Tibial nerve (tissue), 4 donors: ENCODE measurements around the gene SV2B. TPM values are rescaled to one million over a fixed set of nuclear protein-coding genes. Genes with fewer than 3 reads are reported as not detected.

Experiments
- DNase-seq, 2 donors: peaks; one replicate each; pipeline ENCODE4 v3.0.0-alpha.2; 2019; ENCODE audit warnings: low spot score in 2 of 2
- H3K27ac ChIP-seq, 4 donors: fragments of 200-600 bp; sonication (generic) in 3 of 4; one replicate each; pipeline ENCODE4 v1.5.1; 2017 to 2019; ENCODE audit warnings: mild to moderate bottlenecking in 1 of 4
- H3K27me3 ChIP-seq, 2 donors: fragments of 200-600 bp; sonication (generic) in 1 of 2; one replicate each; pipeline versions ENCODE4 v1.5.1 to v1.6.0; 2017 to 2019
- H3K36me3 ChIP-seq, 3 donors: fragments of 200-600 bp; sonication (generic); one replicate each; pipeline ENCODE4 v1.5.1; 2018 to 2019
- H3K4me1 ChIP-seq, 4 donors: fragments of 200-600 bp; sonication (generic) in 3 of 4; one replicate each; pipeline ENCODE4 v1.5.1; 2017 to 2019
- H3K4me3 ChIP-seq, 4 donors: fragments of 200-600 bp; sonication (generic) in 3 of 4; one replicate each; pipeline ENCODE4 v1.5.1; 2017 to 2019; ENCODE audit warnings: mild to moderate bottlenecking in 1 of 4, moderate library complexity in 1 of 4
- H3K9me3 ChIP-seq, 4 donors: fragments of 200-600 bp; sonication (generic) in 3 of 4; one replicate each; pipeline ENCODE4 v1.5.1; 2017 to 2019
- EP300 ChIP-seq, 2 donors: sonication (generic); formaldehyde crosslinking; IDR thresholded peaks; one replicate each; pipeline ENCODE4 v1.6.1; 2017; ENCODE audit warnings: antibody characterized with exemption in 2 of 2, mild to moderate bottlenecking in 1 of 2
- POLR2A ChIP-seq, 2 donors: fragments of 450-650 bp; IDR thresholded peaks; one replicate each; pipeline ENCODE4 v1.6.1; 2017; ENCODE audit warnings: antibody characterized with exemption in 2 of 2, mild to moderate bottlenecking in 2 of 2, moderate library complexity in 2 of 2
- WGBS, 2 donors: methylation state at CpG; one replicate each; pipeline ENCODE4 v1.1.5; 2018; 5-methylcytosine and 5-hydroxymethylcytosine counted together
- total RNA-seq, 4 donors: library from RNA; depleted of rRNA; stranded (reverse); fragments of >200 nt; gene quantifications; one replicate each; pipeline ENCODE4 v1.1.0, GENCODE V29; 2016
- TF ChIP-seq, protein P1 (sequence below), 5 experiments: fragments of 200-600 bp in 3 of 5; fragments of 450-650 bp in 2 of 5; sonication (generic) in 3 of 5; IDR thresholded peaks; one replicate each; pipeline ENCODE4 v1.5.1; 2016 to 2019; ENCODE audit warnings: antibody characterized with exemption in 5 of 5, mild to moderate bottlenecking in 3 of 5, moderate library complexity in 2 of 5

SV2B gene
- total RNA-seq, 4 donors from 2014 or later = 8.3 to 20.5 (median 17.1) TPM

DNA sequence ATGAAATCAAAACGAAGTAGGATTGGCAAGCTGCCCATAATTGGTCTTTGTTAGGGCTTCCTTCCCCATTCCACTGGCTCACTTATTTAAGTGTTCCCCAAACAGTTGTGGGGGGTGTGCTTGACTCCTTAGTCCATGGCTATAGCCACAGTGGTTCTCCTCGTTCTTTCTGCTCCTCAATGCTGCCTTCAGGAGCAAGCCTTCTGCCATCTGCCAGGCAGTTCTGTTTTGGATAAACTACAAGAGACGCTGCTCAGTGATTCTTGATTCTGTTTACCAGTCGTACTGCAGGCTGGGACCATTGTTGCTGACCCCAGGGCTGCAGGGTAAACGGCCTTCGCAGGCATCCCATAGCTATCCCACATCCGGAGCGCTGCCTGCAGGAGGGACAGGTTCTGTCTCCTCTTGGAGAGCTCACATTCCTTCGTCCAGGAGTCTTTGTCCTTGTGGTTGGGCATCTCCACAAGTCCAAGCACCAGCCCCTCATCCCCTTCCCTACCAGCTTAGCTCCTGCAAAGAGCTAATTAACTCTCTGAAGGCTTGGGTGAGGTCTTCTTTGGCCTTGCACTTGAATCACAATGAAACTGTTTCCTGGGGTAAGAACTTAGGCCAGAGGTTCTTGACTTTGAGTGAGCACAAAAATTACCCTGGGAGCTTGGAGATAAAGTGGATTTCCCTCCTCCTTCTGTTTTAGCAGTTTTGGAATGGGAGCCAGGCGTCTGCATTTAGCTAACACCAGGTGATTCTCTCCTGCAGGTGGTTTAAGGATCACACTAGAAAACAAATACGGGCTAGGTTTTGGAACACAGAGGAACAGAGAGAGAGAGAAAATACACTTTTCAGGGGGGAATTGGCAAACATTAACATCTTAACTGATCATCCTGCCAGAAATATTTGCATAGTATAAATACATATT is 114.9 kb downstream of the SV2B start:
- no peak for DNase-seq
- Histone ChIP-seq H3K36me3 (no peaks in the 10 kb centered on the region), H3K27me3 (no peaks in the 10 kb centered on the region), H3K27ac (no peak overlapping the region), H3K4me3 (no peak overlapping the region), H3K4me1 (peaks cover 0 to 7% (median 0%) of the 10 kb centered on the region in 4 donors), H3K9me3 (peaks cover 0 to 4% (median 0%) of the 10 kb centered on the region in 4 donors)
- 64 to 72% methylated on average over 11 of the region's 11 CpGs for WGBS, 2 donors
- no peak for TF ChIP-seq EP300 (IDR thresholded peaks at IDR 0.05)
- TF ChIP-seq, protein P1, sequence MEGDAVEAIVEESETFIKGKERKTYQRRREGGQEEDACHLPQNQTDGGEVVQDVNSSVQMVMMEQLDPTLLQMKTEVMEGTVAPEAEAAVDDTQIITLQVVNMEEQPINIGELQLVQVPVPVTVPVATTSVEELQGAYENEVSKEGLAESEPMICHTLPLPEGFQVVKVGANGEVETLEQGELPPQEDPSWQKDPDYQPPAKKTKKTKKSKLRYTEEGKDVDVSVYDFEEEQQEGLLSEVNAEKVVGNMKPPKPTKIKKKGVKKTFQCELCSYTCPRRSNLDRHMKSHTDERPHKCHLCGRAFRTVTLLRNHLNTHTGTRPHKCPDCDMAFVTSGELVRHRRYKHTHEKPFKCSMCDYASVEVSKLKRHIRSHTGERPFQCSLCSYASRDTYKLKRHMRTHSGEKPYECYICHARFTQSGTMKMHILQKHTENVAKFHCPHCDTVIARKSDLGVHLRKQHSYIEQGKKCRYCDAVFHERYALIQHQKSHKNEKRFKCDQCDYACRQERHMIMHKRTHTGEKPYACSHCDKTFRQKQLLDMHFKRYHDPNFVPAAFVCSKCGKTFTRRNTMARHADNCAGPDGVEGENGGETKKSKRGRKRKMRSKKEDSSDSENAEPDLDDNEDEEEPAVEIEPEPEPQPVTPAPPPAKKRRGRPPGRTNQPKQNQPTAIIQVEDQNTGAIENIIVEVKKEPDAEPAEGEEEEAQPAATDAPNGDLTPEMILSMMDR (IDR thresholded peaks at IDR 0.05) = no peak
- TF ChIP-seq POLR2A (IDR thresholded peaks at IDR 0.05) = no peak

DNA sequence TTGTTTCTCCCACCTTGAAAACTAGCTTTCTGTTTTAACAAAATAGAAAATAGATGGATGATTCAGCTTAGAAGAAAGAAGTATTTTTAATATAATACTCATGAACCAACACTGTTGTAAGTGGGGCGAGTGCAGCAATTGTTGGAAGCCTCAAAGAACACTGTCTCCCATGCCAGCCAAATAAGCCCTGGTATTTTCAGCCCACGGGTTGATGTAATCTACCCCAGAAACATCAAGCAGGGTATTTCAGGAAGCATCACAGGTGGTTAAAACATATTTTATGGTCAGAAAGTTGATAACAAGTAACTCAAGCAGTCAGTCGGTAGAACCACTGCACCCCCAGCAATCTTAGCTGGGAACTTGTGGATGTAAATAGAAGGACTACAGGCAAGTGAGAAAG is 115.9 kb downstream of the SV2B start:
- no peak overlapping the region for H3K27ac ChIP-seq
- no peaks in the 10 kb centered on the region for H3K27me3 ChIP-seq
- H3K9me3 ChIP-seq = peaks cover 0 to 4% (median 0%) of the 10 kb centered on the region in 4 donors
- H3K4me1 ChIP-seq = peaks cover 0 to 7% (median 0%) of the 10 kb centered on the region in 4 donors
- H3K4me3 ChIP-seq = no peak overlapping the region
- H3K36me3 ChIP-seq = no peaks in the 10 kb centered on the region
- WGBS, 2 donors = 63 to 70% methylated on average over 3 of the region's 3 CpGs
- TF ChIP-seq, protein P1 (IDR thresholded peaks at IDR 0.05) = no peak
- TF ChIP-seq EP300 (IDR thresholded peaks at IDR 0.05) = no peak
- no peak for TF ChIP-seq POLR2A (IDR thresholded peaks at IDR 0.05)
- no peak for DNase-seq

DNA sequence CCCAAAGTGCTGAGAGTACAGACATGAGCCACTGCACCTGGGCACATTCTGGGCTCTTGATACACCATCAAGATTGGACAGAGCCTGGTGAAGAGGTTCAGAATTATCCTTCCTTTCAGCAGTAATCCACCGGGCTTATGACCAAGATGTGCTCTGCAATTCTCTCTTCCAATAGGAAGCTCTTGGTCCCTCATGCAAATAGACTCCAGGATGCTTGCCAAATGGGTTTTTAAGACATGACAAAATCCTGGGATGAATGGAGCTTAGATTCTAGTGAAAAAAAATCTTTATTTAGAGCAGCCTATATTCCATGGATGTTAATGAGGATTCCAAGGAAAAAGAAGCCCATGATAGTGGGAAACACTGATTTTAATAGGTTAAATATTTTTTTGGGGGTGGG is 119.1 kb downstream of the SV2B start:
- no peaks in the 10 kb centered on the region for H3K36me3 ChIP-seq
- H3K27me3 ChIP-seq = no peaks in the 10 kb centered on the region
- H3K27ac ChIP-seq = no peak overlapping the region
- no peak overlapping the region for H3K4me3 ChIP-seq
- 36 to 47% methylated on average over 1 of the region's 1 CpG for WGBS, 2 donors
- TF ChIP-seq POLR2A (IDR thresholded peaks at IDR 0.05) (no peak), EP300 (IDR thresholded peaks at IDR 0.05) (no peak)
- TF ChIP-seq, protein P1 (IDR thresholded peaks at IDR 0.05) = no peak
- no peak for DNase-seq
- peaks cover 0 to 7% (median 0%) of the 10 kb centered on the region in 4 donors for H3K4me1 ChIP-seq
- no peaks in the 10 kb centered on the region for H3K9me3 ChIP-seq

DNA sequence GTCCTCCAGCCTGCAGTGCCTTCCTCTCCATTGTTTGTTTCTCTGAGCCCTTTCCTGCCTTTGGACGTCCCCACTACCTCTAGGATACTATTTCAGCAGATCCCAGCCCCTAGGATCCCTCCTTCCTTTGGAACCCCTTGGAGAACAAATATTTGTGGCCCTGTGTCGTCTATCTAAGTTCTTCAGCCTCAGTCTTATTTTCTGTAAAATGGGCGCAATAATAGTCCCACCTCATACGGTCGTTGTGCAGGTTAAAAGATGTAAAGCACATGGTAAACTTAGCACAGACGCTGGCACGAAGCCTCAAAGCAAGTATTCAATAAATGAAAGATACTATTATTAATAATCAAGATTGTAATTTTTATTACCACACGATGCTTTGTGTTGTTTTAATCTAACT is 122.0 kb downstream of the SV2B start:
- WGBS, 2 donors = 87 to 89% methylated on average over 8 of the region's 8 CpGs
- DNase-seq = no peak
- no peaks in the 10 kb centered on the region for H3K9me3 ChIP-seq
- no peak overlapping the region for H3K27ac ChIP-seq
- H3K27me3 ChIP-seq = no peaks in the 10 kb centered on the region
- TF ChIP-seq EP300 (IDR thresholded peaks at IDR 0.05) (no peak), POLR2A (IDR thresholded peaks at IDR 0.05) (no peak)
- TF ChIP-seq, protein P1 (IDR thresholded peaks at IDR 0.05) = no peak
- no peaks in the 10 kb centered on the region for H3K4me1 ChIP-seq
- no peak overlapping the region for H3K4me3 ChIP-seq
- H3K36me3 ChIP-seq = no peaks in the 10 kb centered on the region

DNA sequence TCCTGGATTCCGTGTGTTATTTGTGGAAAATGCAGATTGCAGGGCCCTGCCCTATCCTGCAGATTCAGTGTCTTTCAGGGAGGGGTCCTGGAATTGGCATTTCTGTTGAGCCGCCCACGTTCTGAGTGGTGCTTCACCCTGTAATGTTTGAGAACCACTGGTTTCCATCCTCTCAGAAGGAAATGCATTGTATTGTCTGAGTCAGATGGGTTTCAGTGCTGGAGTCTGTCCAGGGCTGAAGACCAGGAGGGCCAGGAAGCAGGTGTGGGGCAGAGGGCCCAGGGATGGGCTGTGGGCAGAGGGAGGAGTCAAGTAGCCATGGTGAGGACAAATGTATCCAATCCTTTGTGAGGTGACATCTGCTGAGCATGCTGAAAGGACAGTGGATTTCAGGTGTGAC is 123.8 kb downstream of the SV2B start:
- H3K27me3 ChIP-seq = no peaks in the 10 kb centered on the region
- H3K27ac ChIP-seq = no peak overlapping the region
- H3K4me1 ChIP-seq = no peaks in the 10 kb centered on the region
- no peak for DNase-seq
- 71 to 76% methylated on average over 3 of the region's 3 CpGs for WGBS, 2 donors
- no peaks in the 10 kb centered on the region for H3K36me3 ChIP-seq
- no peaks in the 10 kb centered on the region for H3K9me3 ChIP-seq
- no peak overlapping the region for H3K4me3 ChIP-seq
- no peak for TF ChIP-seq POLR2A (IDR thresholded peaks at IDR 0.05)
- TF ChIP-seq EP300 (IDR thresholded peaks at IDR 0.05) = no peak
- TF ChIP-seq, protein P1 (IDR thresholded peaks at IDR 0.05) = no peak
